Measurements from ENCODE around the gene SCGB2A2.

Gene SCGB2A2

DNA sequence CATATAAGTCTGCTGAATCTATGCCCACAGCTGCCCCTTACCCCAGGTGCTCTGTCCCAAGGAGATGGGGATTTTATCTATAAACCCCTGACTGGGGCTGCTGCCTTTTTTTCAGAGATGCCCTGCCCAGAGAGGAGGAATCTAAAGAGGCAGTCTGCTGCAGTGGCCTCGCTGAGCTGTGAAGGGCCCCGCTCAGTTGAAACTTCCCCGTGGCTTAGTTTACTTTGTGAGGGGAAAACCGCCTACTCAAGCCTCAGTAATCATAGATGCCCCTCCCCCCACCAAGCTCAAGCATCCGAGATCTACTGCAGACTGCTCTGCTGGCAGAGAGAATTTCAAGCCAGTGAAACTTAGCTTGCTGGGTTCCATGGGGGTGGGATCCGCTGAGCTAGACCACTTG lies 36.3 kb downstream of the SCGB2A2 start:
- DNase-seq (ENCODE audit: low spot score), result no peak

DNA sequence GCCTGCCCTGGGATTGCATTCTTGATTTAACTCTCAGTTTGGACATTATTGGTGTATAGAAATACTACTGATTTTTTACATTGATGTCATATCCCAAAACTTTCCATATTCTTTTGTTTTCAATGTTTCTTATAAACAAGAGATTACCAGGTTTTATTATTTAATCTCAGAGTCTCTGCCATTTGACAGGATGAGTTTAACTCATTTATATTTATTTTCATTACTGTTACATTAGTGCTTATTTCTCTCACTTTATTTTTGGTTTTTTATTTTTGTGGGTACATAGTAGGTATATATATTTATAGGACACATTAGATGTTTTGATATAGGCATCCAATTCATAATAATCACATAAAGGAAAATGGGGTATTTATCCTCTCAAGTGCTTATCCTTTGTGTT lies 38.0 kb downstream of the SCGB2A2 start:
- no peak for DNase-seq (ENCODE audit: low spot score)

DNA sequence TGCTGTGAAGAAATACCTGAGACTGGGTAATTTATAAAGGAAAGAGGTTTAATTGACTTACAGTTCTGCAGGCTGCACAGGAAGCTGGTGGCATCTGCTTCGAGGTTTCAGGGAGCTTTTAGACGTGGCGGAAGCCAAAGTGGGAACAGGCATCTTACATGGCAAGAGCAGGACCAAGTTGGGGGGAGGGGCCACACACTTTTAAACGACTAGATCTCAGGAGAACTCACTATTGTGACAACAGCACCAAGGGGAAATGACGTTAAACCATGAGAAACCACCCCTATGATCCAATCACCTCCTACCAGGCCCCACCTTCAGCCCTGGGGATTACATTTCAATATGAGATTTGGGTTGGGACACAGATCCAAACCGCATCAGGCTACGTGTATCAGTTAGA lies 40.0 kb downstream of the SCGB2A2 start:
- no peak for DNase-seq (ENCODE audit: low spot score)

DNA sequence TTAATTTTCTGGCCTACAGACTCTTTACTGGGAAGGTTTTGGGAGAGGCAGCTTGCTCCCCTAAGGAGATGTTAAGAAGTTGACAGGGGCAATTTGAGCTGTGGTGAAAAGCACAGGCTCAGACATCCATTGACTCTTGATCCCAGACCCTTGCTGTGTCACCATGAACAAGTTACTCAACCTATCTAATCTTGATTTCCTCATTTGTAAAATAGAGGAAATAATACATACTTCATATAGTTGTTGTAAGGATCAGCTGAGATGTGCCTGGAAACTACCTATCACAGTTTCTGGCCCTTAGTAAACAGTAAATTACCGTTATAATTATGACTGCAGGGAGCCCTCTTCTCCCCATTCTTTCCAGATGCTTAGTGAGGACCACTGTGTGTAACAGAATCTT lies 45.5 kb downstream of the SCGB2A2 start:
- DNase-seq (ENCODE audit: low spot score), result no peak

- DNase-seq (ENCODE audit: low spot score), result no peak
Observed at GRCh38 chr11:62322524-62322923, 52.6 kb downstream of the SCGB2A2 start.
